NCI-H1694 (cell line): ENCODE results near the gene GIMAP2.
"Not testable (repeated sequence)": the region's sequence is repeated elsewhere in the genome, so short reads cannot be mapped to it uniquely, and the experiment has no call there.

Source experiments
- DNase-seq: peaks from one replicate; lab custom pipeline; 2025; lab: John Stamatoyannopoulos, UW

The GIMAP2 gene

GRCh38 chr7:150676854-150677253 lies 8.7 kb upstream of the GIMAP2 start:
- not testable (repeated sequence) for DNase-seq

DNA sequence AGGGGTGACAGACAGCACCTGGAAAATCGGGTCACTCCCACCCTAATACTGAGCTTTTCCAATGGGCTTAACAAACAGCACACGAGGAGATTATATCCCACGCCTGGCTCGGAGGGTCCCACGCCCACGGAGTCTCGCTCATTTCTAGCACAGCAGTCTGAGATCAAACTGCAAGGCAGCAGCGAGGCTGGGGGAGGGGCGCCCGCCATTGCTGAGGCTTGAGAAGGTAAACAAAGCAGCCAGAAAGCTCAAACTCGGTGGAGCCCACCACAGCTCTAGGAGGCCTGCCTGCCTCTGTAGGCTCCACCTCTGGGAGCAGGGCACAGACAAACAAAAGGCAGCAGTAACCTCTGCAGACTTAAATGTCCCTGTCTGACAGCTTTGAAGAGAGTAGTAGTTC lies 6.9 kb upstream of the GIMAP2 start:
- not testable (repeated sequence) for DNase-seq

GRCh38 chr7:150680364-150680763 lies 5.1 kb upstream of the GIMAP2 start:
- DNase-seq: not testable (repeated sequence)

GRCh38 chr7:150686030-150686631 lies 625 bp downstream of the GIMAP2 start:
- DNase-seq: no peak

DNA sequence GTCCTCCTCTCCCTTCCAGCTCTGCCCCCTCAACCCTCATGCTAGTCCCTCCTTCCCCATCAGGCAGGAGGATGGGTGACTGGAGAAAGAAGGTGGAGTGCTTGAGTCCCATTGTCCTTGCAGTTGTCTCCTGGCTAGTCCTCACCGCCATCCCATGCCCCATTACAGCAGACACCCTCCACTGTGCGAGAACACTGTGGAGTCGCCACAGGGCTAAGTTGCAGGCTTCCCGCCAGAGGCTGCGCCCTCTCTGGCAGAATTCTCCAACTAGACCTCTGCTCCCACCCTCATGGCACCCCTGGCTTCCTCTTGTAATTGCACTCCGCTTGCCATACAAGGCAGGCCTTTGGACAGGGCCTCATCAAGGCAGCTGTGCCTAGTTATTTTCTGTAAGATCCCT lies 3.1 kb downstream of the GIMAP2 start:
- DNase-seq: no peak

- no peak for DNase-seq
Observed at GRCh38 chr7:150695654-150696053, 10.1 kb downstream of the GIMAP2 start.

- no peak for DNase-seq
Observed at GRCh38 chr7:150703209-150703608, 17.7 kb downstream of the GIMAP2 start.

- DNase-seq: no peak
Observed at GRCh38 chr7:150715293-150715692, 29.8 kb downstream of the GIMAP2 start.

GRCh38 chr7:150715738-150716137 lies 30.2 kb downstream of the GIMAP2 start:
- DNase-seq: no peak

DNA sequence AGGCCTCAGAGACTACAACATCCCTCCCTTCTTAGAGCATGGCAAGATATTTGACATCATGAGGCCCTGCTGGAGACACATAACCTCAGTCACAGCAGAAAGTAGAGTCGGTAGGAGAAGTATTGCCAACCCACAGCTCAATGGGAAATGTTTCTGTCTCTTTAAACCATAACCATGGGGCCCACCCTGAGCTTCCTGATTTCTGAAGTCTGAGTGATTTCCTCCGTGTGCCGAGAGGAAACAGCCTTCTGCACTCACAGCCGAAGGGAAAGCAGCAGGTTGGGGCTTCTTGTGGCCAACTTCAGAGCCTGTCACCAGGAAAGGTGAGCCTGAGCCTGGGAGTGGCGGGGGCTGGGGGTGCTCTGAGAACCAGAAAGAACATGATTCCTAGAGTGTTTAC lies 30.9 kb downstream of the GIMAP2 start, which contains the start of gene GIMAP1:
Gene GIMAP1, plus strand, starts transcription at position 246 of the 400 bp plus-strand sequence. CDS start 2,435 bp downstream, outside the sequence.
- no peak for DNase-seq

DNA sequence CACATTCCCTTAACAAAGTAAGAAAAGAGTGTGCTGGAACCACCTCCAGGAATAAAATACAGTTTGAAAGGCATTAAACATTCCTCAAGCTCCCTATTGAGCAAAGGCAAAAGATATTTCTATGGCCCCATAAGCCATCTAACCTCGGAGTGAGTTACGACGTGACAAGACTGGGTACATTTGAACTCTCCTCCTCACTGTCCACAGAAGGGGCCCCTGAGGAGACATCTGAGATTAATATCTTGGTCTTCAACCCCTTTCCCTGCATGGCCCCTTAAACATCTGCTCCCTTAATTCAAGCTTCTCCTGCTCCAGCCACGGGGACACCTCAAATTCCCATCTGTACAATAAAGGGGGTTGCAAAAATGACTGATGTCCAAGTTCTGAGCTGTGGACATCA lies 31.4 kb downstream of the GIMAP2 start:
- no peak for DNase-seq

DNA sequence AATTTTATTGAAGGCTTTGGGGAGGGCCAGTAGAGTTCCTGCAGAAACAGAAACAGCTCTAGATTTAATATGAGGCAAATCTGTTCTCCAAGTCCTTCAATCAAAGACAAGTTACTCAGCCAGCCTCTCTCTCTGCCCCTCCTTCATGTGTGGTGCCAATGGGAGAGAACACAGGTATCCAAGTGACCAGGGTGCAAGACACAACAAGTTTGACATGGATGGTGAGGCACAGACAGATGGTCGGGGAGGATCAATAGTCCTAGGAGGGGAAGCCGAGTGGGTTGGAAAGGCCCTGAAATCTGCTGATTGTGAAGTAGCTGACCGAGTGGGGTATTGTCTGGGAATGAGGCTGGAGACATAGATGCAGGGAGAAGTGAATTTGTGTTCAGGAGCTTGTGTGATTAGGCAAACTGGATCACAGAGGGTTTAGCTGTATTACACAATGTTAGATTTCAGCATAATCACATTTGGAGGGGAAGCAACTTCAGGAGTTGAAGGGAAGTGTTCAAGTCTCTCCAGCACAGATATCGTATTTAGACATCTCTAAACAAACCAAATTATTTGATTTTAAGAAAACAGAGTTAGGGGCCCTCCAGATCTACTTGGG lies 32.4 kb downstream of the GIMAP2 start:
- DNase-seq: no peak

- no peak for DNase-seq
Observed at GRCh38 chr7:150719436-150719835, 33.9 kb downstream of the GIMAP2 start.

GRCh38 chr7:150719960-150720891 lies 34.7 kb downstream of the GIMAP2 start:
- no peak for DNase-seq

- DNase-seq: no peak
Observed at GRCh38 chr7:150721970-150722373, 36.5 kb downstream of the GIMAP2 start.

- no peak for DNase-seq
Observed at GRCh38 chr7:150722431-150722931, 37.0 kb downstream of the GIMAP2 start.

GRCh38 chr7:150723467-150723866 lies 38.0 kb downstream of the GIMAP2 start:
- DNase-seq: no peak

- no peak for DNase-seq
Observed at GRCh38 chr7:150727381-150727780, 41.9 kb downstream of the GIMAP2 start.

DNA sequence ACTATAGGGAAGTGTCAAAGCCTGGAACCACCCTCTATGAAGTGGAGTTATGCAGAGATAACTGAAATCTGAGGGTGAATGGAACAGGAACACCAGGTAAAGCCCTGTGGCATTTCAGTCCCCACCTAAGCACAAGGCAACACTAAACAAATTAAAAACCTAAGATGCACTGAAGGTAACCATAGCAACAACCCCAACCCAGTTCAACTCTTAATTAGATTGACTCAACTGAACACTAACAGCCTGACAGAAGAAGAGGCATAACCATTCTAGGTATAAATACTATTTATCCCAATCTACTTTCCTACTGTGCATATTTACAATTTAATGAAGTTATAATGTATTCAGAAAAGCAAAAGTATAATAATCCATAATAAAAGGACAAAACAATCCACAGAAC lies 42.5 kb downstream of the GIMAP2 start:
- no peak for DNase-seq

GRCh38 chr7:150728609-150729008 lies 43.1 kb downstream of the GIMAP2 start:
- DNase-seq: no peak

DNA sequence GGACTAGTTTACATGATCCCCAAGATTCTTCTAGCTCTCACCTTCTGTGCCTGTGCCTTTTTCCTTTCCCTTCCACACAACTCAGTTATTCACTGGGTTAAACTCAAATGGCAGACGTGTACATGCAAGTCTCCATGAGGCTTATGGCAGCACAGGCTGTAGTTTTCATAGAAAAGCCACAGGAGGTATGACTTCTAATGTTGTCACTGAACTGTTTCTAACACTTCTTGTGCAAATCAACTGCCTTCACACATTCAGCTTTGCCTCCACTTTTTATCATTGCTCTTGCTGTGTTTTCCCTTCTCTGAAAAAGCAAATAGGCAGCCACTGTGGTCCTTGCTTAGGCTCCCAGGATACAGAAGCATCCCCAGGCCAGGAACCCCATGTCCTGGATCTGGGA lies 46.4 kb downstream of the GIMAP2 start:
- DNase-seq: no peak

- no peak for DNase-seq
Observed at GRCh38 chr7:150732786-150733481, 47.4 kb downstream of the GIMAP2 start.
